ENCODE data around the gene ANGPTL4.

DNA sequence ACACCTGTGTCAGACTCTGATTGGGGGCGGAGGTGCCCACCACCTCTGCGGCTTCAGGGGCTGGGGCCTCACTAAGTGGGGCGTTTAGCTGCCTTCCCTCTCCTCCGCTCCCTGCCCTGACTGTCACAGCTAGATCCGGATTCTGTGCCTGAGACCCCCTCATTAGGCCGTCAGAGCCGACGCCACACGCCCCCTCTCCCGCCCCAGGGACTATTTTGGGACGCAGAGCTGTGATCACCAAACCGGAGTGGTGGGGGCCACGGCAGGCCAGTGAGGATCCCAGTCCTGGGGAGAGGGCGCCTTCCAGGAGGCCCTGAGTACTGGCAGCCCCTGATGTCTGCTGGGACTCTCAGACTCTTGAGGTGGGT is 21.7 kb upstream of the ANGPTL4 start:
- TF ChIP-seq TCF4 (CRISPR knock-in tag; IDR thresholded peaks at IDR 0.05; ENCODE audit: borderline replicate concordance) = no peak
- no peak for TF ChIP-seq ZNF70 (CRISPR knock-in tag; IDR thresholded peaks at IDR 0.05)
- TF ChIP-seq ZNF565 (CRISPR knock-in tag; conservative IDR thresholded peaks at IDR 0.05; ENCODE audit: low read depth) = no peak
- no peak for TF ChIP-seq ARNTL (CRISPR knock-in tag; IDR thresholded peaks at IDR 0.05; ENCODE audit: borderline replicate concordance, low read depth)
- no peak for TF ChIP-seq SNAI2 (CRISPR knock-in tag; IDR thresholded peaks at IDR 0.05)
- TF ChIP-seq, protein P1, sequence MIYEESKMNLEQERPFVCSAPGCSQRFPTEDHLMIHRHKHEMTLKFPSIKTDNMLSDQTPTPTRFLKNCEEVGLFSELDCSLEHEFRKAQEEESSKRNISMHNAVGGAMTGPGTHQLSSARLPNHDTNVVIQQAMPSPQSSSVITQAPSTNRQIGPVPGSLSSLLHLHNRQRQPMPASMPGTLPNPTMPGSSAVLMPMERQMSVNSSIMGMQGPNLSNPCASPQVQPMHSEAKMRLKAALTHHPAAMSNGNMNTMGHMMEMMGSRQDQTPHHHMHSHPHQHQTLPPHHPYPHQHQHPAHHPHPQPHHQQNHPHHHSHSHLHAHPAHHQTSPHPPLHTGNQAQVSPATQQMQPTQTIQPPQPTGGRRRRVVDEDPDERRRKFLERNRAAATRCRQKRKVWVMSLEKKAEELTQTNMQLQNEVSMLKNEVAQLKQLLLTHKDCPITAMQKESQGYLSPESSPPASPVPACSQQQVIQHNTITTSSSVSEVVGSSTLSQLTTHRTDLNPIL (CRISPR knock-in tag; IDR thresholded peaks at IDR 0.05; ENCODE audit: low read depth) = no peak
- TF ChIP-seq, protein P2, sequence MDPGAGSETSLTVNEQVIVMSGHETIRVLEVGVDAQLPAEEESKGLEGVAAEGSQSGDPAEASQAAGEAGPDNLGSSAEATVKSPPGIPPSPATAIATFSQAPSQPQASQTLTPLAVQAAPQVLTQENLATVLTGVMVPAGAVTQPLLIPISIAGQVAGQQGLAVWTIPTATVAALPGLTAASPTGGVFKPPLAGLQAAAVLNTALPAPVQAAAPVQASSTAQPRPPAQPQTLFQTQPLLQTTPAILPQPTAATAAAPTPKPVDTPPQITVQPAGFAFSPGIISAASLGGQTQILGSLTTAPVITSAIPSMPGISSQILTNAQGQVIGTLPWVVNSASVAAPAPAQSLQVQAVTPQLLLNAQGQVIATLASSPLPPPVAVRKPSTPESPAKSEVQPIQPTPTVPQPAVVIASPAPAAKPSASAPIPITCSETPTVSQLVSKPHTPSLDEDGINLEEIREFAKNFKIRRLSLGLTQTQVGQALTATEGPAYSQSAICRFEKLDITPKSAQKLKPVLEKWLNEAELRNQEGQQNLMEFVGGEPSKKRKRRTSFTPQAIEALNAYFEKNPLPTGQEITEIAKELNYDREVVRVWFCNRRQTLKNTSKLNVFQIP (CRISPR knock-in tag; IDR thresholded peaks at IDR 0.05; ENCODE audit: borderline replicate concordance, low read depth) = no peak
- TF ChIP-seq ZNF8 (CRISPR knock-in tag; IDR thresholded peaks at IDR 0.05) = no peak

Measured in SK-N-SH treated with all-trans-retinoic acid at 6 μM for 48 hours (cell line).